RWPE2 (cell line): ENCODE data around the gene PALD1.

Experiments
- ATAC-seq: fragments of 200-7000 bp; cut with Tn5 transposase; 3 replicates; pipeline ENCODE4 v1.9.1; 2021; ENCODE audit warnings: low read depth
- DNase-seq: peaks from one replicate; pipeline ENCODE4 v3.0.0-alpha.2; 2020; ENCODE audit warnings: low spot score
- H3K27ac ChIP-seq: fragments of 450-650 bp; 2 replicates; pipeline ENCODE4 v1.5.1; 2017; ENCODE audit warnings: mild to moderate bottlenecking; ENCODE audit not compliant: poor library complexity, severe bottlenecking
- H3K27me3 ChIP-seq: fragments of 250-450 bp; sonication (Bioruptor Pico); 2 replicates; pipeline ENCODE4 v1.5.1; 2021; ENCODE audit warnings: mild to moderate bottlenecking, moderate library complexity; ENCODE audit not compliant: insufficient read depth, poor library complexity, severe bottlenecking
- H3K36me3 ChIP-seq: fragments of 250-450 bp; sonication (Bioruptor Pico); 2 replicates; pipeline ENCODE4 v1.5.1; 2020; ENCODE audit warnings: low read depth, mild to moderate bottlenecking, moderate library complexity
- H3K4me1 ChIP-seq: fragments of 250-450 bp; sonication (Bioruptor Pico); 2 replicates; pipeline ENCODE4 v1.5.1; 2021; ENCODE audit warnings: mild to moderate bottlenecking, moderate library complexity; ENCODE audit not compliant: insufficient read depth, poor library complexity, severe bottlenecking
- H3K4me3 ChIP-seq: fragments of 250-450 bp; sonication (Bioruptor Pico); 2 replicates; pipeline ENCODE4 v1.5.1; 2021; ENCODE audit warnings: mild to moderate bottlenecking, moderate library complexity; ENCODE audit not compliant: severe bottlenecking
- H3K9me3 ChIP-seq: fragments of 250-450 bp; sonication (Bioruptor Pico); 2 replicates; pipeline ENCODE4 v1.5.1; 2021; ENCODE audit warnings: mild to moderate bottlenecking, moderate library complexity; ENCODE audit not compliant: severe bottlenecking
- TF ChIP-seq, protein P1 (sequence below): fragments of 450-650 bp; IDR thresholded peaks from one replicate; pipeline ENCODE4 v1.5.1; 2017; ENCODE audit warnings: mild to moderate bottlenecking, moderate library complexity; ENCODE audit not compliant: poor library complexity, severe bottlenecking

Gene PALD1

DNA sequence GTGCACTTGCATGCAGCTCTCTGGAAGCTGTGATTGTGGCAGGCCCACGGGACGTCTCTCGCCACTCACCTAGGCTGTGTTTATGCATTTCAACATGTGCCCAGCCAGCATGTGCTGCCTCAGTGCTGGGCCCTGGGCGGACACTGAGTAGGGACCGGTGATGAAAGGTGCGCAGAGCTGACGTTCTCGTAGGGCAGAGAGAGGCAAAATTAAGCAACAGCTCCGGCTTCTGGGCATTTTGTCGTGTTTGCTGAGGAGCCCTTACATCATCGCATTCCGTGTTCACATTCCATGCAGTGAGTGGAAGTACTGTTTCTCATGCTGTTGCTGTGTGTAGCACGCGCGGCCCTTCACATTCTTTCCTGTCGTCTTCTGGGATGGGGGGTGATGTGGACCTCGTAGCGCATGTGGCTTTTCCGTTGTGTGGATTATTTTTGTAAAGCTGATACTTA lies 73.4 kb downstream of the PALD1 start:
- Histone ChIP-seq H3K27me3 (no peaks in the 10 kb centered on the region), H3K9me3 (no peaks in the 10 kb centered on the region), H3K4me3 (no peak overlapping the region), H3K27ac (no peak overlapping the region), H3K36me3 (no peaks in the 10 kb centered on the region), H3K4me1 (no peaks in the 10 kb centered on the region)
- ATAC-seq (no peak), DNase-seq (no peak)
- TF ChIP-seq, protein P1, sequence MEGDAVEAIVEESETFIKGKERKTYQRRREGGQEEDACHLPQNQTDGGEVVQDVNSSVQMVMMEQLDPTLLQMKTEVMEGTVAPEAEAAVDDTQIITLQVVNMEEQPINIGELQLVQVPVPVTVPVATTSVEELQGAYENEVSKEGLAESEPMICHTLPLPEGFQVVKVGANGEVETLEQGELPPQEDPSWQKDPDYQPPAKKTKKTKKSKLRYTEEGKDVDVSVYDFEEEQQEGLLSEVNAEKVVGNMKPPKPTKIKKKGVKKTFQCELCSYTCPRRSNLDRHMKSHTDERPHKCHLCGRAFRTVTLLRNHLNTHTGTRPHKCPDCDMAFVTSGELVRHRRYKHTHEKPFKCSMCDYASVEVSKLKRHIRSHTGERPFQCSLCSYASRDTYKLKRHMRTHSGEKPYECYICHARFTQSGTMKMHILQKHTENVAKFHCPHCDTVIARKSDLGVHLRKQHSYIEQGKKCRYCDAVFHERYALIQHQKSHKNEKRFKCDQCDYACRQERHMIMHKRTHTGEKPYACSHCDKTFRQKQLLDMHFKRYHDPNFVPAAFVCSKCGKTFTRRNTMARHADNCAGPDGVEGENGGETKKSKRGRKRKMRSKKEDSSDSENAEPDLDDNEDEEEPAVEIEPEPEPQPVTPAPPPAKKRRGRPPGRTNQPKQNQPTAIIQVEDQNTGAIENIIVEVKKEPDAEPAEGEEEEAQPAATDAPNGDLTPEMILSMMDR: no peak

DNA sequence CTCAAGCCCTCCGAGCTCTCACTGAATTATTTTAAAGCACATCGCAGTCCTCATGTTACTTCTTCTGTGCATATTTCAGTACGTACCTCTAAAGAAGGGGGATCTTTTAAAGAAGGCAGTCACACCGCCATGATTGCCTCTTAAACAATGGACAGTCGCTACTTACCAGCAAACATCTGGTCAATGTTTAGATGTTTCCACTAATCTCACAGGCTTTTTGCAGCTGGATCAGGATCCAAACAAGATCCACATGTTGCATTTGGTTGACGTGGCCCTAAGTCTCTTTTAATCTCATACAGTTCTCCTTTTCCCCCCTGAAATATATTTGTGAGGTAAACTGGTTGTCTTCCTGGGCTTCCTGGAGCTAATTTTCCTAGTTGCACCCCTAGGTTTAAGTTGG lies 74.0 kb downstream of the PALD1 start:
- Histone ChIP-seq H3K36me3 (no peaks in the 10 kb centered on the region), H3K27me3 (no peaks in the 10 kb centered on the region), H3K9me3 (no peaks in the 10 kb centered on the region), H3K4me3 (no peak overlapping the region), H3K4me1 (no peaks in the 10 kb centered on the region), H3K27ac (no peak overlapping the region)
- DNase-seq: no peak
- TF ChIP-seq, protein P1: no peak
- ATAC-seq: no peak

DNA sequence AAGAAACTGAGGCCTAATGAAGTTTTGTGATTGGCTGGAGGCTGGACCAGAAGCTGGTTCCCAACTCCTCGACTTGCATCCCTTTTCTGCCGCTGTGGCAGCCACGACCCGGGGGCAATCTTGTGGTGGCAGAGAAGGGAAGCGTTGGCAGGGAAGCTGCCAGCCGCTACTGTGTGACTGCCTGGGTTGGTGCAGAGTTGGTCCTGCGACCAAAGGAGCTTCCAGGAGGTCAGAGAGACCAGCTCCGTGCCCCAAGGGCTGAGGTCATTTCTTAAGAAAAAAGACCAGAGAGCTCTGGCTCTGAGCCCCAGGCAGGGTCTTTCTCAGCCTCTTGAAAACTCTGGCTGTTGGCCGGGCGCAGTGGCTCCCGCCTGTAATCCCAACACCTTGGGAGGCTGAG lies 76.8 kb downstream of the PALD1 start:
- TF ChIP-seq, protein P1: no peak
- Histone ChIP-seq H3K27ac (no peak overlapping the region), H3K4me1 (no peaks in the 10 kb centered on the region), H3K36me3 (no peaks in the 10 kb centered on the region), H3K4me3 (no peak overlapping the region), H3K27me3 (no peaks in the 10 kb centered on the region), H3K9me3 (no peaks in the 10 kb centered on the region)
- no peak for ATAC-seq
- DNase-seq: no peak

DNA sequence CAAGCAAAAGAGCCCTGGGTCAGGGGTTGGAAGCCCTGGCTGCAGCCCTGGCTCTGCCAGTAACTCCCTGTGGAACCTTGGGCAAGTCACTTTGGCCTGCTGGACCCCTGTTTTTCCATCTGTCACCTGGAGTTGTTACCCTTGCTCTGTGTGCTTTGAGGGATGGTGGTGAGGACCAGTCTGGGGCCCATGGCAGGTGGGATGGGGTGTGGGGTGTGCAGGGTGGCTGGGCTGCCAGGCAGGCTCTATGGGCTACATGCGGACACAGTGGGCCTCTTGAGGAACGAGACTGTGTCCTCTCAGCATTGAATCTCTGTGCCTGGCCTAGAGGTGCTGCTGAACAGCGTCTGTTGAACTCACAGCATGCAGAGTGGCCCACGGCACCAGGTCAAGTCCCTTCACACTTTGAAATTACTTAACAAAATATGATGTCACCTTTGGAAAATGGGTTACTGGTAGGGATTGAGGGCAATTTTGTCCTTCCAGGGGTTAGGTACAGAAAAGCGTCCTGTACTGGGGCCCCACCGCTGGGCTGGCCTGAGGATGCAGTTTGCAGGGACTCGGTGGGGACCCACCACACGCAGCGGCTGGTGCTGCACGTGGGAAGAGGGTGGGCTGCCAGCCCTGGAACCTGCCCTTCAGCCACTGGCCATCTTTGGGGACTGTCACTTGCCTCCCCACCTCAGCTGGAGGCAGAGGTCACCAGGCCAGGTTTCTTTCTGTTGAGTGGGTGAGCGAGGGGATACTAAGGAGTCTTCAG lies 78.7 kb downstream of the PALD1 start:
- Histone ChIP-seq H3K27ac (no peak overlapping the region), H3K4me1 (no peaks in the 10 kb centered on the region), H3K27me3 (no peaks in the 10 kb centered on the region), H3K36me3 (no peaks in the 10 kb centered on the region), H3K9me3 (no peaks in the 10 kb centered on the region), H3K4me3 (no peak overlapping the region)
- TF ChIP-seq, protein P1: no peak
- ATAC-seq (no peak), DNase-seq (peak; percentile 44)

DNA sequence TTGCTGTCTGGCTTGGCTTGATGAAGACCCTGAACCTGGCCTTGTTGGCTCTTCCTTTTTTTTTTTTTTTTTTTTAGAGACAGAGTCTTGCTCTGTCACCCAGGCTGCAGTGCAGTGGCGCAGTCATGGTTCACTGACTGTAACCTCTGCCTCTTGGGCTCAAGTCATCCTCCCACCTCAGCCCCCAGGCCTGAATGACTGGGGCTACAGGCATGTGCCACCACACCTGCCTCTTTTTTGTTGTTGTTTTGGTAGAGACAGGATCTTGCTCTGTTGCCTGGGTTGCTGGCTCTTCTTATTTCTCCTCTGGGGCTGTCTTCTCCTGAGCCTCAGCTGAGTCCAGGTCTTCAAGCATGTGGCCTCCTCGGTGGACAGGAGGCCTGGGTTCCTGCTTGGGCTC lies 79.3 kb downstream of the PALD1 start:
- TF ChIP-seq, protein P1: no peak
- no peaks in the 10 kb centered on the region for H3K27me3 ChIP-seq
- DNase-seq (no peak), ATAC-seq (no peak)
- H3K27ac ChIP-seq: no peak overlapping the region
- no peaks in the 10 kb centered on the region for H3K4me1 ChIP-seq
- no peaks in the 10 kb centered on the region for H3K9me3 ChIP-seq
- no peak overlapping the region for H3K4me3 ChIP-seq
- no peaks in the 10 kb centered on the region for H3K36me3 ChIP-seq
